ENCODE results near the gene MFAP5. TPM values are rescaled to one million over a fixed set of nuclear protein-coding genes. Genes with fewer than 3 reads are reported as not detected.

The MFAP5 gene
- total RNA-seq, 4 donors from 2014 or later: 168 to 563 (median 480) TPM

GRCh38 chr12:8622646-8623045, 40.0 kb downstream of the MFAP5 start:
- no peak for TF ChIP-seq CTCF (IDR thresholded peaks at IDR 0.05; ENCODE audit: low read depth)

GRCh38 chr12:8615206-8615605, 47.4 kb downstream of the MFAP5 start:
- no peak for TF ChIP-seq CTCF (IDR thresholded peaks at IDR 0.05; ENCODE audit: low read depth)

GRCh38 chr12:8612629-8613028, 50.0 kb downstream of the MFAP5 start, which contains the start of gene AICDA:
TSS of gene AICDA (minus strand) at chr12:8612859. CDS start at chr12:8612767, 92 bp downstream.
- TF ChIP-seq CTCF (IDR thresholded peaks at IDR 0.05; ENCODE audit: low read depth): no peak

GRCh38 chr12:8609061-8609570, 53.5 kb downstream of the MFAP5 start:
- no peak for TF ChIP-seq CTCF (IDR thresholded peaks at IDR 0.05; ENCODE audit: low read depth)

- TF ChIP-seq CTCF (IDR thresholded peaks at IDR 0.05; ENCODE audit: low read depth): no peak
Observed at GRCh38 chr12:8606890-8607289, 55.7 kb downstream of the MFAP5 start.

- no peak for TF ChIP-seq CTCF (IDR thresholded peaks at IDR 0.05; ENCODE audit: low read depth)
Observed at GRCh38 chr12:8605057-8605456, 57.6 kb downstream of the MFAP5 start.

GRCh38 chr12:8603856-8604255, 58.8 kb downstream of the MFAP5 start:
- no peak for TF ChIP-seq CTCF (IDR thresholded peaks at IDR 0.05; ENCODE audit: low read depth)
